Activated T-cell treated with anti-CD3 and anti-CD28 coated beads for 24 hours (primary cell): ENCODE measurements around the gene NECAB2.

ENCODE experiments used
- DNase-seq: peaks from one replicate; pipeline ENCODE4 v3.0.0-alpha.2; 2020; ENCODE audit warnings: low read depth

NECAB2 gene

DNA sequence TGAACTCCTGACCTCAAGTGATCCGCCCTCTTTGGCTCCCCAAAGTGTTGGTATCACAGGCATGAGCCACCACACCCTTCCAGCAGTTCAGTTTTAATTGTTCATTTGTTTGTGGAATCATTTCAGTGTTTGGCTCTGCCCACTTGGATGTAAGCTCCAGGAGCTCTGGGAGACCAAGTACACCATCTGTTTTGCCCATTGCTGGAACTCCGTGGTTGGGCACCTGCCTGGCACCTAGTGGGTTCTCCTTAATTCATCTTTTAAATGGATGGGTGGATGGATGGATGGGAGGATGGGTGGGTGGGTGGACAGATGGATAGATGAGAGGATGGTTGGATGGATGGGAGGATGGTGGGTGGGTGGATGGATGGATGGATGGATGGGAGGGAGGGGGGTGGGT, 953 bp upstream of the NECAB2 start:
- DNase-seq: no peak

DNA sequence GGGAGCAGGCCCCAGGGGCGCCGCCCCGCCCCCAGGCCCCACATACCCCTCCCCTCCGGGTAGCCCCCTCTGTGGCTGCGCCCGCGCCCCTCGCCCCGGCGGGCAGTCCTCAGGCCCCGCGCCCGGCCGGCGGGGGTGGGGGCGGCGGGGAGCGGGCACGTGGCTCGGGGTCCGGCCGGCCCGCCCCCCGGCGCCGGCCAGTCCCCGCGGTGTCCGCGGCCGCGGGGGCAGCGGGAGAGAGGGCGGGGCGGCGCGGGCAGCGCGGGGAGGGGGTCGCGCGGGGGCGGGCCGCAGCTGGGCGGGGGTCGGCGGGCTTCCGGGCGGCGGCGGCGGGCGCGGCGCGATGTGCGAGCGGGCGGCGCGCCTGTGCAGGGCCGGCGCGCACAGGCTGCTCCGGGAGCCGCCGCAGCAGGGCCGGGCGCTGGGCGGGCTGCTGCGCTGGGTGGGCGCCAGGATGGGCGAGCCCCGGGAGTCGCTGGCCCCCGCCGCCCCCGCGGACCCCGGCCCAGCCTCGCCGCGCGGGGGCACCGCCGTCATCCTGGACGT, 335 bp downstream of the NECAB2 start:
- DNase-seq: no peak

DNA sequence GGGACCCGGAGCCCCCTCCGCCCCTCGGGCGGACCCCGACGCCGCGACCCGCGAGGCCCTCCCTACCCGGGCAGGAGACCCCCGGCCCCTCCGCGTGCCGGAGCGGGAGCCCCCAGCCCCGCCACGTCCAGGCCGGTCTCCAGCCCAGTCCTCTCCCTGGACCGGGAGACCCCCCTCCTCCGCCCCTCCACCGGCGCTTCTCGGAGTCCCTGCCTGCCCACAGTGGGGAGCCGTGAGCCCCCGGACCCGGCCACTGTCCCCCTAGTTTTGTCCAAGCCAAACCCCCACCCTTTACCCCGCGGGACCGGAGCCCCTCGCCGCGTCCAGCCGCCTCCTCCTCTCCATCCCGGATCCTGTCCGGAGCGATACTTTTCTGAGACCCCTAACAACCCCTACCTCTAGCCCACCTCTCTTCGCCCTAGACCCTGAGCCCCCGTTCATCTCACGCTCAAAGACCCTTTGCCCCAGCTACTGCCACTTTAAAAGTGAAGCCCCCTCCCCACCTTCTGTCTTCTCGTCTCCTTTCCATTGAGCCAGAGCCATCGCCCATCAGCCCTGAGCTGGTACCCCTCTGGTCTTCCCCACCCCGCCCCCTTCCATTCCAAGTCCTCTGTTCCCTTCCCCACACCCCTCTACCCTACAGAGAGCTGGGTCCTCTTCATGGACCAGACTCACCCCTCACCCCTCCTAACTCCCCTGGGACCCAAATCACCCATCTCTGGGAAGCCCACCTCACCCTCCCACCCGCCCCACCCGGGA, 1.0 kb downstream of the NECAB2 start:
- DNase-seq: no peak

DNA sequence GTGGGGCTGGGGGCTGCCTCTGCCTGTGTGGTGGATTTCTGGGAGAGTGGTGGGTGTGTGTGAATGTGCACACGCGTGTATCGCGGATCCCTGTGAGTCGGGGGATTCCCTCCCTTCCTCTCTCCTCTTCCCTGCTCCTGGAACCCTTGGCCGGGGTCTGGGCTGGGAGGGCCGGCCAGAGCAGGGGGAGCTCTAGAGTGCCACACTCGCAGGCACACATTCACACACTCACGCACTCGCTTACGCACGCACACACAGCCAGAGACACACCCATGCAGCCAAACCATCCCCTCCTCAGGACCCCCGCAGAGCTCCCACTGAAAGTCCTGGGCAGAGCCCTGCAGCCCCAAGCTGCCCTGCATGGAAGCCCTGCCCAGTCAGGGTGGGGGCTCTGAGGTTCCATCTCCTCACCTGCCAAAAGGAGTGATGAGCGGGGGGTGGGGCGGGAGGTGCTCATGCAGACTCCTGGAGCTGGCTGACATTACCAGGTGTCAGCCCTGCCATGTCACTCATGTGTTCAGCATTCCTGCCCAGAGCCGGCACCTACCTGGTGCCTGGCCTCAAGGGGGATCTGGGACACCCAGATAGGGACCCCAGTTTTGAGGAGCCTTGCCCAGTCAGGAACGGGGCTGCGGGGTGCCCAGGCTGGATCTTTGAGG, 1.9 kb downstream of the NECAB2 start:
- DNase-seq: no peak

DNA sequence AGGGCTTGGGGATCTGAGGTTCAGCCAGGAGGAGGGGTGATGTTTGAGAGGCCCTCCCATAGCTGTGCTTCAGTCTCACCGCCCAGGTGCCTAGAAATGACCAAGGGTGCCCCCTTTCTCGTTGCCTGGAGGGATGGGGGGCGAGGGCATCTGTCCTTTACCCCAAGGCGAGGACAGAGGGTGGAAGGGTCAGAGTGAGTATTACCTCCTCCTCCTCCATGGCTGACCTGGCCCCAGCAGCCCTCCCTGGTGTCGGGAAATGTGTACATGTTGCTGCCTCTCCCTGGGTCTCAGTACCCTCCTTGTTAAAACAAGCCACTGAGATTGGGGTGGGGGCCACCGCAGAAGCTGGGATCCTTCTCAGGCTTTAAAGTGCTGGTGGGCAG, 2.4 kb downstream of the NECAB2 start:
- no peak for DNase-seq

DNA sequence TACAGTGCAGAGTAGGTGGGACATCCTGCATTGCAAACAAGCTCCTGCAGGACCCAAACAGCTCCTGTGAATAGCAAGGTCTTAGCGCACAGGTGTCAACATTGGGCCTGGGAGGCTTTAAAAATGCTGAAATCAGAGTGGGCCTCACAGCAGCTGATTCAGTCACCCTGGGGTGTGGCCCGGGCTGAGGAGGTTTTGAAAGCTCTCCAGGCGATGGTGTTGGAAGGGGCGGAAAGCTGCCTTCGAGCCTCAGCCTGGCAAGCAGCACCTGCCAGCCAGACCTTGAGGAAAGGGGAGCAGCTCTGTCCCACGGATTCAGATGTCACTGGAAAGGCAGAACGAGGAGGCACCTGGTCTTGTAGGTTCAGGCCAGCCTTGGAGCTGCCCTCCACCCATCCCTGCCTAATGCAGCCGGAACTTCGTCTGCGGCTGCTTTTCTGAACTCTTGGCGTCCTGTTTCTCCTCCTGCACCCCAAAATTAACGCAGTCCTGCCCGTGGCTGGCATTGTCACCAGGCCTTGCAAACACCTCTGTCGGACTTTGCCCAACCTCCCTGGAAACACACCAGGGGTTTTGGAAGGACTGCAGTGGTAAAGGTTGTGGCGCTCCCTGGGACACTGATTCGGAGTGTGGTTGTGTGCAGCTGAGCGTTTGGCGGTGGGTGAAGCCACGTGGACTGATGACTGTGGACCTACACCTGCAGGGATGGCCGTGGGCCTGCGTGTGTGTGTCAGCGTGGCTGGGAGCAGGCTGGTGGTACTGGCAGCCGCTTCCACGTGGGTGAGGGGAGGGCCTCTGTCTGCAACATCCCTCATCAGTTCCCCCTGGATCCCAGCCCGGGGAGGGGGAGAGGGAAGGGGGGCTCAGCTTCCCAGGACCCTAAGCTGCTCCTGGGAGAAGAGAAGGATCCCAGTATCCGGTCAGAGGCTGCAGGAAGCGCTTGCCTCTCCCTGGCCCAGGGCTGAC, 3.4 kb downstream of the NECAB2 start:
- no peak for DNase-seq

DNA sequence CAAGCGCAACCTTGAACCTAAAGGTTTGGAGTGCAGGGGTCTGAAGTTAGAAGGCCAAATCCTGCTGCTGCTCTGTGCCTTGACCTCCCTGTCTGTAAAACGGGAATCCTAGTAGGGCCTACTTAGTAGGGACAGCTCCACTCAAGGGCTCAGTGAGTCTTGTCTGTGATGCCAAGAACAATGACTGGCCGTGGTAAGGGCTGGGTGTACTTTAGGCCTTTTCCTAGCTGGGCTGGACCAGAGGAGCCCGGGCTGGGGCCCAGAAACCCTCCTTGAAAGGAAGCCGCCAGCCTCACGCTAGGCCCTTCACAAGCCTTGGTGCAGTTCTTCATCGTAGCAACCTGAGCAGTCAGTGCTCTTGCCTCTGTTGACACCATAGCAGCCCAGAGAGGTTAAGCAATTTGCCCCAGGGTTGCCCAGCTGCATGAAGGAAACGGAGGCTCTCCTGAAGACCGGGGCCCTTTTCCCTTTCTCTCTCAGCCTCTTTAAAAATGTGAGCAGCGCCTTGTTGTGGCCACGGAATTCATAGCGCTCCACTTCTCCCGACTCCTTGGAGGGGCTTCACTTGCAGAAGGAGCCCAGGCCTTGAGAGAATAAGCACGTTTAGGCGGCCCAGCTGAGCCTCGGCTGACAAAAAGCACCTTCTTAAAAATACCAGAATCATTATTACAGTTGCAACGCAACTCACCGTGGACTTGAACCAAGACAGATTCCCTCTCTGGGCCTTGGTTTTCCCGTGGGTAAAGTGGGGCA, 4.4 kb downstream of the NECAB2 start:
- no peak for DNase-seq

DNA sequence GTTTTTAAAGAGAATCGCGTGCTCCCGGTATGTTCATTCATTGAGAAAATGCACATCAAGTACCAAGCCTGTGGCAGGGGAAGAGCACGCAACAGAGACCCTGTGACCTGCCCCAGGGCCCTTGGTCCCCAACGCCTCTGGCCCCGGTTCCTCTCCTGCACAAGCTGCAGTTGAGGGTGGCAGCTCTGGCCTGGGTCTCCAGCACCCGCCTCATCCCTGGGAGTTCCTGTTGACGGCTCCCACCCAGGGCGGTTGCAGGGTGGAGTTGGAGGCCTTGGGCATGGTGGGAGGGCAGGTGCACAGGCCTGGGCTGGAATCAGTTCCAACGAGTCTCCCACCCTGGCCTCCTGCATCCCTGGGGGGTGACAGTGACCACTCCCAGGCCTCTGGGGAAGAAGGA, 5.0 kb downstream of the NECAB2 start:
- DNase-seq: no peak

DNA sequence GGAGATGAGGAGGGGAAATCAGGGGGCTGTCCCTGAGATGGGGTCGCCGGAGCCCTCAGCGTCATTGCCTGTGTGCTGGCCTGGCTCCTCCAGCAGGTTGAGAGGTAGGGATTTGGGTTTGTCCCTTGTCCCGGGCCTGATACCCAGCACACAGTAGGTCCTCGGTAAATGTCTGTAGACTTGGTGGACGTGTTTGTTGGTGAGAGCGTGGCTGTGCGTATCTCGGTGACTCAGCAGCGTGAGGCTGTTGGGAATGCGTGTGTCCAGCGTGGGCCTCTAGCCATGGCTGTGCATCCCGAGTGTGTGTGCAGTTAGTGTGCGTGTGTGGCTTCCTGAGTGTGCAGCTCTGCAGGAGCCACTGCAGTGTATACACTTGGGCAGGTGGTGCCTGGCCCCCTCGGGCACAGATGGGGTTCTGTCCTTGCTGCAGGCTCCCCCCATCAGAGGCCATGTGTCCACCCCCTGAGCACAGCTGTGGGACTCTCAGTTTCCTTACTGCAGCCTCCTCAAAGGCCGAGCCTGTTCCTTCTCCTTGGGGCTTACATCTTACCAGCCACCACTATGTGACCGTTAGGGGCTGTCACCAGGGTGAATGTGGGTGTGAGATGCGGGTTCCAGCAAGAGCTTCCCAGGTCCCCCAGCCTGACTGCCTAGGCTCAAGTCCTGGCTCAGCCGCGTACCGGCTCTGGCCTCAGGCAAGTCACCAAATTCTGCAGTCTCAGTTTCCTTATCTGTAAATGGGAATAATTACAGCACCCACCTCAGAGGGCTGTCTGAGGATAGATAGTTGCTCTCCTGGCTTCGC, 5.7 kb downstream of the NECAB2 start:
- DNase-seq: no peak

DNA sequence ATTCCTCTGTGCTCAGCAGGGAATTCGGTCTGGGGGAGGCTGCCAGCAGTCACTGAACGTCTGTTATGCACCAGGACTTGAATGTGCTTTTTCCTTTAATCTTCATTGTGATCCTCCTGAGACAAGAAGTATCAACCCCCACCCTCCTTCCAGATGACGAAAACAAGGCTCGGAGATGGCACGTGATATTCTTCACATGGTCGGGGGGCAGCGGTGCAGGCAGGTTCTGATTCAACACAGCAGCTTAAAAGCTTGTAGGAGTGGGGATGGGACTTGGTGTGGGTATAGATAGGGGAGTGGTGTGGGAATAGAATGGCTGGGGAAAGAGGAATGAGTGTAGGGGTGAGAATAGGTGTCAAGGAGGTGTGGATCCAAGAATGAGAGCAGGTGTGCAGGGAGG, 6.4 kb downstream of the NECAB2 start:
- no peak for DNase-seq

DNA sequence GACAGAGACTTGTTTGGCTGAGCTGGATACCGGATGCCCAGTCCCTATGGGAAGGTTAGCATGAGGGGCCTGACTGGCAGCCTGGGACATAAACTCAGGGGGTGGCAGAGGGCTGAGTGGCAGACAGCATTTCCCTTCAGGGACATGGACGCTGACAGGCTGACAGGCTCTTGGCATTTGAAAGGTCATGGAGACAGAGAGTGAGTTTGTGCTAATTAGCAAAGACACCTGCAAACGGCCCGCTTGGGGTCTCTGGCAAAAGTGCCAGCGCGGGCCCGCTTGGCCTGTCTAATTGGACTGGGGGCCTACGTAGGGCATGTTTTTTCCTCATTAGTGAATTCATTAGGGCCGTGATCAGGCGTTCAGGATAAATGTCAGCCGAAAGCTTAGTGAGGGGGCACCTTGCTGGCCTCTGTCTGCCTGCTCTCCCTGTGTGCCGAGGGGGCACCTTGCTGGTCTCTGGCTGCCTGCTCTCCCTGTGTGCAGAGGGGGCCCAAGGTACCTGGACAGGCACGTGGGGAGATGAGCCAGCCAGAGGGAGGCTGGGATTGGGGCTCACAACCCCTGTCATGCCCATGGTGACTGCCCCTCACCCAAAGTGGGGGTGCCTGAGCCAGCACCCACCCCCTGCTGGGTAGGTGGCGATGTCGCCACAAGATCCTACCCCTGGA, 7.7 kb downstream of the NECAB2 start:
- DNase-seq: no peak

DNA sequence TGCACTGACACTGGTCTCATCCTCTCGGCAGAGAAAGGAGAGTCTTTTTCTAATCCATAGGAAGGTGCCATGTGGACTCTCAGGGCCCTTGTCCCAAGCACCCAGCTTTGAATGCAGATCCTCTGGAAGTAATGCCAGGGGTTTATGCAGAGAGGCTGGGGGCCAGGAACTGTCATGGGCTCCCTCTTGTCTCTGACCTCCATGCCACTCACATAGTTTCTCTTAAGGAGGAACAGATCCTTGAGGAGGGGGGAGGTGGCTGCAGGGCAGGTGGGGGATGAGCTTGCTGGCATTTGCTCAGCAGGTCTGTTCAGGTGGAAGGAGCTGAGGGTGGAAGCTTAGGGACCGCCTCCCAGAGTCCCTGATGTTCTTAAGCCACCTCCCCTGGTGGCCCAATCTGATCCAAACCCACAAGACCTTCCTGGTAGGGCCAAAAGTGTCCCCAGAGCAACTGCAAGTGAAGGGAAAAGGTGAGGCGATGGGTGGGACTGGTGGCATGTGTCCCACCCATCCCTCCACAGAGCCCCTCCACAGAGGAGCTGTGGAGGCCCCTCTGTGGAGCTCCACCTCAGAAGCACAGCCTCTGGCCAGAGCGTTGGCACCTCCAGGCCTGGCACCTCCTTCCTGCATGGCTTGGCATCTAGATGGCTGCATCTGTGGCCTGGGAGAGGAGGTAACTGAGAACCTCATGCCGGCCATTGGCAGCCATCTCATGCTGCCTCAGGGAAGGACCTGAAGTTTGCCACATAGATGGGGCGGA, 9.2 kb downstream of the NECAB2 start:
- DNase-seq: no peak

DNA sequence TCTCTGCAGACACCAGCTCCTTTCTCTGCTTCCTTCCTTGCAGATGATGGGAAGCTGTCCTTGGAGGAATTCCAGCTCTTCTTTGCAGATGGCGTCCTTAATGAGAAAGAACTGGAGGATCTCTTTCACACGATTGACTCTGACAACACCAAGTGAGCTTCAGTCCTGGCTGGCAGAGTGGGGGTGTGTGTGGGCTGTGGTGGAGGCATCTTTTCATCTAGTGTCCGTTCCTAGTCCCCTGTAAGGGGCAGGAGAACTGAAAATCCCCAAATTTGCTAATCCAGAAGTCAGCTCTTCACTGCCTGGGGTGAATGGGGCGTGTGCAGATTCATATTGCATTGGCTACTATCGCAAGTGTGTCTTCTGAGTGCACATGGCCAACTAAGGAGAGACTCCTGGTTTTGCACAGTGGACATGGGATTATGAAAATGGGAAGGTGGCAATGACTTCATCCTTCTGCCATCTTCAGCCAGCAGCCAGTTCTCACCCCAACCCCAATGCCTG, 10.4 kb downstream of the NECAB2 start:
- no peak for DNase-seq

DNA sequence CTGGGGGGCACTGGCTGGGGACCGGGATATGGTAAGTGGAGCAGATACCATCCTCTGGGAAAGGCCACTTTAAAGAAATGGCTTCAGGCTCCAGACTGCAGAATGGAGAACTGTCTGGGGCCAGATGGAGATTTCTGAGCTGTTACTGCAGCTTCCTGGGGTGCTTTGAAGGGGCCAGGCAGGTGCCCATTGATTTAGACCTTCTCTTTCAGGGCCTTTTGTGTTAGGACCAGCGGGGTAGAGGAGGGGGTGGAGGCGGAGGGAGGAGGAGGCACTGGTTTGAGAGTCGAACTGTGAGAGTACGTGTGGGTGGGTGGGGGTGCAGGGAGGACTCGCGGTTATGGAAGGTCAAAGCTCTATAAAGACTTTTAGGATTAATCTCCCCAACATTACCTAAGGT, 11.4 kb downstream of the NECAB2 start:
- no peak for DNase-seq

DNA sequence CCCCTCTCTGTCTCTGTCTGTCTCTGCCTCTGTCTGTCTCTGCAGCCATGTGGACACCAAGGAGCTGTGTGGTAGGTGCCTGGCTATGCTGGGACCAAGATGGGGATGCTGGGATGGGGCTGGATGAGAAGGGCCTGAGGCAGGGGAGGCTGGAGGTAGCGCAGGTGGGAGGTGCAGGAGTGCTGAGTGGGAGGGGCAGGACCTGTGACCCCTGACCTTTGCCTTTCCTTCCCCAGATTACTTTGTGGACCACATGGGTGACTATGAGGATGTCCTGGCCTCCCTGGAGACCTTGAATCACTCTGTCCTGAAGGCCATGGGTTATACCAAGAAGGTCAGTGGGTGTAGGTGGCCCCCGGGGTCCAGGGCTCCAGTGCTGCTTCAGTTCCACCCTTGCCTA, 12.8 kb downstream of the NECAB2 start:
- DNase-seq: no peak

DNA sequence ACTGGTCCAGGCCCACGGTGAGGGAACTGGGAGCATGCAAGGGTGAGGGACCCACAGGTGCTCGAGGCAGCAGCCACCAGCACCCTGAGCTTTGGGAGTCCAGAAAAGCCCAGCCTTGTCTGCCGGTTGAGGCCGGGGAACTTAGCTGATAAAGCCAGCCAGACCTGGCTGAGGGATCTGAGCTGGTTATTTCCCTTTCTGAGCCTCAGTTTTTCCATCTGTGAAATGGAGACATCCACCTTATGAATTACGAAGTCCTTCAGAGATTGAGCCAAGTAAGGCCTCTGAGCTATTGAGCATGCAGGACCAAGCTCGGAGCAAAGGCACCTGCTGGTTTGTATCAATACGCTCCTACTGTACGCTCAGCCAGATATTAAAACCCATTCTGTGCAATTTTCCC, 13.8 kb downstream of the NECAB2 start:
- DNase-seq: no peak

DNA sequence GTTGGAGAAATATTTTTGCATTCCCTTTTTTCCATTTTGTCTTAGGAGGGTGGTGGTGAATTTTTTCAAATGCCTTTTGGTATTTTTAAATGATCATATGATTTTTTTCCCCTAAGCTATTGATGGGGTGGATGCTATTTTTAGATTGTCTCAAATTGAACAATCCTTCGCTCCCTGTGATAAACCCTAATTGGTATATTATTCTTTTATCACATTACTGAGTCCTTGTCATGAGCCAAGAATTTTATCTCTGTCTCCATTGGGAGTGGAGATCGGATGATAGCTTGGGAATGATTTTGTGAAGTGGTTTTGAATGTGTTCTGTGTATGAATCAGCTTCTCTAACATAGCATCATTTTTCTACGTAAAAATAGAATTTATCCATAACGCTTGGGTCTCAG, 15.4 kb downstream of the NECAB2 start:
- no peak for DNase-seq

DNA sequence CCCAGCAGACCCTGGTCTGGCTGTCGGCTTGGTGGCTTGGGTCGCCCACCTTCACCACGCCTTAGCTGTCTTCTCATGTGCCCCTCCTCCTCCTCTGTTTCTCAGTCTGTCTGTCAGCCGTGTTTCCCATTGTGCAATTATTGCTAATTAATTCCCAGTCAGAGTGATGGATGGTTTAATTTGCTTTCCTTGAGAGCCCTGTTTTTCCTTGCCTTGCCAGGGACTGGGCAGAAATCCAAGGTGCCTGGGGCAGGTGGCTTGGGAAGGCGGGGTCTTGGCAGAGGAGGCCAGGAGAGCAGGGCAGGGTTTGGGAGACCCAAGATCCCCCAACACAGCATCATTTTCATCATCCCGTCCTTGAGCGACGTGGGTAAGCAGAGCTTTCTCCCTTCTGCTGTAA, 21.3 kb downstream of the NECAB2 start:
- DNase-seq: no peak

DNA sequence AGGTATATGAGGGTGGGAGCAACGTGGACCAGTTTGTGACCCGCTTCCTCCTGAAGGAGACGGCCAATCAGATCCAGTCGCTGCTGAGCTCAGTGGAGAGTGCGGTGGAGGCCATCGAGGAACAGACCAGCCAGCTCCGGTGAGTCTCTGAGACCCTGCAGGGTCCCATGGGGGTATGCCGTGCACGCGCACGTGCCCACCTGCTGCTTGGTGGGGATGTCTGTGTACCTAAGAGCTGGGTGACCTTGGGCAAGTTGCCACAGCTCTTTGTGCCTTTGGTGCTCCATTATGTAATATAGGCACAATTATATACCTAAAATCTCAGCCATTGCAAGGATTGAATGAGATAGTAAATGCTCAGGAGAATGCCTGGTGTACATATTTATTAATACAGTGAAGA, 22.4 kb downstream of the NECAB2 start:
- DNase-seq: no peak
